ENCODE data around the gene CNN2. TPM values are rescaled to one million over a fixed set of nuclear protein-coding genes. Genes with fewer than 3 reads are reported as not detected.

CNN2 gene
- total RNA-seq, 2 experiments from 2014 or later, result 307 to 318 TPM

- Mint-ChIP-seq H3K27ac (no peak overlapping the region), H3K27me3 (no peaks in the 10 kb centered on the region), H3K4me1 (ENCODE audit: low read depth) (peaks cover 1% of the 10 kb centered on the region), H3K4me3 (no peak overlapping the region), H3K9me3 (no peaks in the 10 kb centered on the region), H3K36me3 (ENCODE audit: low read depth) (peaks cover 24% of the 10 kb centered on the region)
- POLR2A ChIA-PET, result no interaction called here
- no peak overlapping the region for H3K4me3 ChIP-seq (ENCODE audit: low read length)
- TF ChIP-seq CTCF (IDR thresholded peaks at IDR 0.05), result no peak
- no peak overlapping the region for H3K27ac ChIP-seq (ENCODE audit: low read depth in 1 of 2, low read length in 2 of 2)
- H3K4me1 ChIP-seq (ENCODE audit: insufficient read depth, low read length), result peaks cover 7% of the 10 kb centered on the region
- intact Hi-C loops (cut with DNase I, micrococcal nuclease), result no loop called here
- DNase-seq (no peak), ATAC-seq (ENCODE audit: poor library complexity) (no peak)
- H3K9me3 ChIP-seq (ENCODE audit: control insufficient read depth in 1 of 2, insufficient read depth in 1 of 2, low read length in 2 of 2), result no peaks in the 10 kb centered on the region
- CTCF ChIA-PET, result no interaction called here
- peaks cover 52% of the 10 kb centered on the region for H3K36me3 ChIP-seq (ENCODE audit: insufficient read depth, low read length)
- peaks cover 0 to under 1% of the 10 kb centered on the region in 2 experiments for H3K27me3 ChIP-seq (ENCODE audit: control insufficient read depth in 1 of 2, insufficient read depth in 2 of 2, low read length in 2 of 2)
Observed at GRCh38 chr19:990746-991145, 35.7 kb upstream of the CNN2 start.

GRCh38 chr19:991174-991931, 35.1 kb upstream of the CNN2 start:
- Histone ChIP-seq H3K27ac (ENCODE audit: low read depth in 1 of 2, low read length in 2 of 2) (no peak overlapping the region), H3K9me3 (ENCODE audit: control insufficient read depth in 1 of 2, insufficient read depth in 1 of 2, low read length in 2 of 2) (no peaks in the 10 kb centered on the region), H3K4me1 (ENCODE audit: insufficient read depth, low read length) (peaks cover 13% of the 10 kb centered on the region), H3K36me3 (ENCODE audit: insufficient read depth, low read length) (peaks cover 47% of the 10 kb centered on the region), H3K27me3 (ENCODE audit: control insufficient read depth in 1 of 2, insufficient read depth in 2 of 2, low read length in 2 of 2) (peaks cover 0 to 6% of the 10 kb centered on the region in 2 experiments), H3K4me3 (ENCODE audit: low read length) (no peak overlapping the region)
- Mint-ChIP-seq H3K27me3 (peaks cover 2% of the 10 kb centered on the region), H3K36me3 (ENCODE audit: low read depth) (peaks cover 27% of the 10 kb centered on the region), H3K9me3 (no peaks in the 10 kb centered on the region), H3K4me1 (ENCODE audit: low read depth) (peaks cover 3% of the 10 kb centered on the region), H3K27ac (no peak overlapping the region), H3K4me3 (no peak overlapping the region)
- ChIA-PET CTCF (no interaction called here), POLR2A (no interaction called here)
- intact Hi-C loops (cut with DNase I, micrococcal nuclease), result no loop called here
- DNase-seq (peak; percentile 19 to 79 (median 46)), ATAC-seq (ENCODE audit: poor library complexity) (peak; percentile 72)
- no peak for TF ChIP-seq CTCF (IDR thresholded peaks at IDR 0.05)

- no peak for TF ChIP-seq CTCF (IDR thresholded peaks at IDR 0.05)
- Mint-ChIP-seq H3K4me1 (ENCODE audit: low read depth) (peaks cover 8% of the 10 kb centered on the region), H3K27ac (no peak overlapping the region), H3K9me3 (no peaks in the 10 kb centered on the region), H3K4me3 (no peak overlapping the region), H3K36me3 (ENCODE audit: low read depth) (peaks cover 23% of the 10 kb centered on the region), H3K27me3 (peaks cover 7% of the 10 kb centered on the region)
- no peak for ATAC-seq (ENCODE audit: poor library complexity)
- Histone ChIP-seq H3K4me3 (ENCODE audit: low read length) (no peak overlapping the region), H3K9me3 (ENCODE audit: control insufficient read depth in 1 of 2, insufficient read depth in 1 of 2, low read length in 2 of 2) (no peaks in the 10 kb centered on the region), H3K27ac (ENCODE audit: low read depth in 1 of 2, low read length in 2 of 2) (no peak overlapping the region), H3K36me3 (ENCODE audit: insufficient read depth, low read length) (peaks cover 41% of the 10 kb centered on the region), H3K4me1 (ENCODE audit: insufficient read depth, low read length) (peaks cover 20% of the 10 kb centered on the region), H3K27me3 (ENCODE audit: control insufficient read depth in 1 of 2, insufficient read depth in 2 of 2, low read length in 2 of 2) (peaks cover 0 to 10% of the 10 kb centered on the region in 2 experiments)
- DNase-seq, result no peak
- intact Hi-C loops (cut with DNase I, micrococcal nuclease), result no loop called here
- ChIA-PET POLR2A (no interaction called here), CTCF (no interaction called here)
Observed at GRCh38 chr19:991932-992669, 34.3 kb upstream of the CNN2 start.
